ENCODE measurements around the gene SCYGR3. TPM values are rescaled to one million over a fixed set of nuclear protein-coding genes. Genes with fewer than 3 reads are reported as not detected.

Gene SCYGR3, protein sequence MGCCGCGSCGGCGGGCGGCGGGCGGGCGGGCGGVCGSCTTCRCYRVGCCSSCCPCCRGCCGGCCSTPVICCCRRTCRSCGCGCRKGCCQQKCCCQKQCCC
- total RNA-seq = not detected
- not detected for polyA plus RNA-seq

DNA sequence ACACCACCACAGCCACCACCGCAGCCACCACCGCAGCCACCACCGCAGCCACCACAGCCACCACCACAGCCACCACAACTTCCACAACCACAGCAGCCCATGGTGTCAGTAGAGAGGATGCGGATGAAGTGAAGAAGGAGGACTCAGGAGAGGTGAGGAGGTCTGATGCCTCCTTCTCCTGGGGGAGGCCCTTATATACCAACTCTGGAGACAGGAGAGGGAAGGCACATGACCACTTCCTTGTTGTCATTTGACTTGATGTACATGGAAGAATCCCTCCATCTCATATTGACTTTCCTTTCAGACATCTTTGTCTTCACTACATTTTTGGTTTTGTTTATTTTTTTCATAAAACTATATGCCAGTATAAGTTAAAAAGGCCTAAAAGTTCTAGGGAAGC is at the start of gene SCYGR3:
TSS of gene SCYGR3 (minus strand) at position 101 of the 400 bp plus-strand sequence. CDS start at position 101, 0 bp downstream.
- TF ChIP-seq, protein P1, sequence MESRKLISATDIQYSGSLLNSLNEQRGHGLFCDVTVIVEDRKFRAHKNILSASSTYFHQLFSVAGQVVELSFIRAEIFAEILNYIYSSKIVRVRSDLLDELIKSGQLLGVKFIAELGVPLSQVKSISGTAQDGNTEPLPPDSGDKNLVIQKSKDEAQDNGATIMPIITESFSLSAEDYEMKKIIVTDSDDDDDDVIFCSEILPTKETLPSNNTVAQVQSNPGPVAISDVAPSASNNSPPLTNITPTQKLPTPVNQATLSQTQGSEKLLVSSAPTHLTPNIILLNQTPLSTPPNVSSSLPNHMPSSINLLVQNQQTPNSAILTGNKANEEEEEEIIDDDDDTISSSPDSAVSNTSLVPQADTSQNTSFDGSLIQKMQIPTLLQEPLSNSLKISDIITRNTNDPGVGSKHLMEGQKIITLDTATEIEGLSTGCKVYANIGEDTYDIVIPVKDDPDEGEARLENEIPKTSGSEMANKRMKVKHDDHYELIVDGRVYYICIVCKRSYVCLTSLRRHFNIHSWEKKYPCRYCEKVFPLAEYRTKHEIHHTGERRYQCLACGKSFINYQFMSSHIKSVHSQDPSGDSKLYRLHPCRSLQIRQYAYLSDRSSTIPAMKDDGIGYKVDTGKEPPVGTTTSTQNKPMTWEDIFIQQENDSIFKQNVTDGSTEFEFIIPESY (IDR thresholded peaks at IDR 0.05) = no peak
- TF ChIP-seq, protein P2, sequence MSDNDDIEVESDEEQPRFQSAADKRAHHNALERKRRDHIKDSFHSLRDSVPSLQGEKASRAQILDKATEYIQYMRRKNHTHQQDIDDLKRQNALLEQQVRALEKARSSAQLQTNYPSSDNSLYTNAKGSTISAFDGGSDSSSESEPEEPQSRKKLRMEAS (IDR thresholded peaks at IDR 0.05) = no peak
- TF ChIP-seq HNF4A (conservative IDR thresholded peaks at IDR 0.05) = no peak
- TF ChIP-seq, protein P3, sequence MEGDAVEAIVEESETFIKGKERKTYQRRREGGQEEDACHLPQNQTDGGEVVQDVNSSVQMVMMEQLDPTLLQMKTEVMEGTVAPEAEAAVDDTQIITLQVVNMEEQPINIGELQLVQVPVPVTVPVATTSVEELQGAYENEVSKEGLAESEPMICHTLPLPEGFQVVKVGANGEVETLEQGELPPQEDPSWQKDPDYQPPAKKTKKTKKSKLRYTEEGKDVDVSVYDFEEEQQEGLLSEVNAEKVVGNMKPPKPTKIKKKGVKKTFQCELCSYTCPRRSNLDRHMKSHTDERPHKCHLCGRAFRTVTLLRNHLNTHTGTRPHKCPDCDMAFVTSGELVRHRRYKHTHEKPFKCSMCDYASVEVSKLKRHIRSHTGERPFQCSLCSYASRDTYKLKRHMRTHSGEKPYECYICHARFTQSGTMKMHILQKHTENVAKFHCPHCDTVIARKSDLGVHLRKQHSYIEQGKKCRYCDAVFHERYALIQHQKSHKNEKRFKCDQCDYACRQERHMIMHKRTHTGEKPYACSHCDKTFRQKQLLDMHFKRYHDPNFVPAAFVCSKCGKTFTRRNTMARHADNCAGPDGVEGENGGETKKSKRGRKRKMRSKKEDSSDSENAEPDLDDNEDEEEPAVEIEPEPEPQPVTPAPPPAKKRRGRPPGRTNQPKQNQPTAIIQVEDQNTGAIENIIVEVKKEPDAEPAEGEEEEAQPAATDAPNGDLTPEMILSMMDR (IDR thresholded peaks at IDR 0.05; ENCODE audit: low read depth, low read length, missing input control) = no peak
- no peak for TF ChIP-seq TAF1 (conservative IDR thresholded peaks at IDR 0.05)
- no peak for TF ChIP-seq SP1 (IDR thresholded peaks at IDR 0.05)
- TF ChIP-seq FOXA1 (IDR thresholded peaks at IDR 0.05) = no peak
- TF ChIP-seq YY1 (IDR thresholded peaks at IDR 0.05) = no peak
- TF ChIP-seq, protein P4, sequence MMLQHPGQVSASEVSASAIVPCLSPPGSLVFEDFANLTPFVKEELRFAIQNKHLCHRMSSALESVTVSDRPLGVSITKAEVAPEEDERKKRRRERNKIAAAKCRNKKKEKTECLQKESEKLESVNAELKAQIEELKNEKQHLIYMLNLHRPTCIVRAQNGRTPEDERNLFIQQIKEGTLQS (IDR thresholded peaks at IDR 0.05) = no peak
- no peak for TF ChIP-seq EGR1 (IDR thresholded peaks at IDR 0.05; ENCODE audit: low read depth in 2 of 2)
- TF ChIP-seq RXRA (IDR thresholded peaks at IDR 0.05) = no peak
- TF ChIP-seq RAD21 (IDR thresholded peaks at IDR 0.05) = no peak
- no peak for TF ChIP-seq NR2F2 (IDR thresholded peaks at IDR 0.05)
- TF ChIP-seq GABPA (IDR thresholded peaks at IDR 0.05 in 1 of 2, conservative IDR thresholded peaks at IDR 0.05 in 1 of 2) = no peak
- WGBS = 96% methylated on average over 4 of the region's 4 CpGs
- H3K9me3 ChIP-seq (ENCODE audit: control insufficient read depth in 4 of 4, low read length in 3 of 4) = no peaks in the 10 kb centered on the region
- H3K27me3 ChIP-seq (ENCODE audit: control insufficient read depth in 4 of 4, insufficient read depth in 4 of 4, low read length in 3 of 4) = no peaks in the 10 kb centered on the region
- DNase-seq (ENCODE audit: low spot score) = no peak
- H3K27ac ChIP-seq (ENCODE audit: low read depth in 1 of 2, low read length in 2 of 2) = no peak within 1 kb of the TSS
- no peak within 1 kb of the TSS for H3K9ac ChIP-seq (ENCODE audit: low read depth in 1 of 2, low read length in 2 of 2)
- no peak within 1 kb of the TSS for H3K4me3 ChIP-seq (ENCODE audit: low read depth in 1 of 3, low read length in 3 of 3)
- no peaks in the 10 kb centered on the region for H3K36me3 ChIP-seq (ENCODE audit: control insufficient read depth in 4 of 4, insufficient read depth in 3 of 4, low read depth in 1 of 4, low read length in 3 of 4)
- H3K4me1 ChIP-seq (ENCODE audit: control insufficient read depth in 4 of 4, insufficient read depth in 4 of 4, low read length in 3 of 4) = peaks cover 0 to 2% (median 0%) of the 10 kb centered on the region in 4 donors

DNA sequence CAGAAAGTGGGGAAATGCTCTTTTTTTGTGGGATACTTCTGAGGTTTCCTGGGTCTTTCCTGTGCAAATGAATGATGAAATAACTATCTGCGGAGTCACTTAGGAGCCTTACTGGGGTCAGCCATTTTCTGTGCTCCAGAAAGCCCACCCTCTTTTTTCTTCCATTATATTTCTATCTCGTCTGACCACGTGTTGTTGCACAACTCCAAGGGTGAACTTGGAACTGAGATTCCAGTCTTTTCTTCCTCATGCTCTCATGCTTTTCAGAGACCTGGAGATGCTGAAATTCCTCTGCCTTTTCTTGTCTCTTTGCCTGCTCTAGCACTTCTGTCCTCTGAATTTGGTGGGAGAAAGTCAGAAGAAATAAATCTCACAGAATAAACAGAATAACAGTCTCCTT is 47.2 kb upstream of the SCYGR3 start:
- no peaks in the 10 kb centered on the region for H3K36me3 ChIP-seq (ENCODE audit: control insufficient read depth in 4 of 4, insufficient read depth in 3 of 4, low read depth in 1 of 4, low read length in 3 of 4)
- TF ChIP-seq, protein P2 (IDR thresholded peaks at IDR 0.05) = no peak
- TF ChIP-seq RXRA (IDR thresholded peaks at IDR 0.05) = no peak
- TF ChIP-seq EGR1 (IDR thresholded peaks at IDR 0.05; ENCODE audit: low read depth in 2 of 2) = no peak
- TF ChIP-seq HNF4G (IDR thresholded peaks at IDR 0.05) = no peak
- TF ChIP-seq NR2F2 (IDR thresholded peaks at IDR 0.05) = no peak
- TF ChIP-seq GABPA (IDR thresholded peaks at IDR 0.05 in 1 of 2, conservative IDR thresholded peaks at IDR 0.05 in 1 of 2) = no peak
- no peak for TF ChIP-seq YY1 (IDR thresholded peaks at IDR 0.05)
- no peak for TF ChIP-seq RAD21 (IDR thresholded peaks at IDR 0.05)
- TF ChIP-seq, protein P5, sequence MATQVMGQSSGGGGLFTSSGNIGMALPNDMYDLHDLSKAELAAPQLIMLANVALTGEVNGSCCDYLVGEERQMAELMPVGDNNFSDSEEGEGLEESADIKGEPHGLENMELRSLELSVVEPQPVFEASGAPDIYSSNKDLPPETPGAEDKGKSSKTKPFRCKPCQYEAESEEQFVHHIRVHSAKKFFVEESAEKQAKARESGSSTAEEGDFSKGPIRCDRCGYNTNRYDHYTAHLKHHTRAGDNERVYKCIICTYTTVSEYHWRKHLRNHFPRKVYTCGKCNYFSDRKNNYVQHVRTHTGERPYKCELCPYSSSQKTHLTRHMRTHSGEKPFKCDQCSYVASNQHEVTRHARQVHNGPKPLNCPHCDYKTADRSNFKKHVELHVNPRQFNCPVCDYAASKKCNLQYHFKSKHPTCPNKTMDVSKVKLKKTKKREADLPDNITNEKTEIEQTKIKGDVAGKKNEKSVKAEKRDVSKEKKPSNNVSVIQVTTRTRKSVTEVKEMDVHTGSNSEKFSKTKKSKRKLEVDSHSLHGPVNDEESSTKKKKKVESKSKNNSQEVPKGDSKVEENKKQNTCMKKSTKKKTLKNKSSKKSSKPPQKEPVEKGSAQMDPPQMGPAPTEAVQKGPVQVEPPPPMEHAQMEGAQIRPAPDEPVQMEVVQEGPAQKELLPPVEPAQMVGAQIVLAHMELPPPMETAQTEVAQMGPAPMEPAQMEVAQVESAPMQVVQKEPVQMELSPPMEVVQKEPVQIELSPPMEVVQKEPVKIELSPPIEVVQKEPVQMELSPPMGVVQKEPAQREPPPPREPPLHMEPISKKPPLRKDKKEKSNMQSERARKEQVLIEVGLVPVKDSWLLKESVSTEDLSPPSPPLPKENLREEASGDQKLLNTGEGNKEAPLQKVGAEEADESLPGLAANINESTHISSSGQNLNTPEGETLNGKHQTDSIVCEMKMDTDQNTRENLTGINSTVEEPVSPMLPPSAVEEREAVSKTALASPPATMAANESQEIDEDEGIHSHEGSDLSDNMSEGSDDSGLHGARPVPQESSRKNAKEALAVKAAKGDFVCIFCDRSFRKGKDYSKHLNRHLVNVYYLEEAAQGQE (IDR thresholded peaks at IDR 0.05) = no peak
- TF ChIP-seq JUND (IDR thresholded peaks at IDR 0.05) = no peak
- TF ChIP-seq SP1 (IDR thresholded peaks at IDR 0.05) = no peak
- TF ChIP-seq FOXA2 (IDR thresholded peaks at IDR 0.05) = no peak
- no peaks in the 10 kb centered on the region for H3K9me3 ChIP-seq (ENCODE audit: control insufficient read depth in 4 of 4, low read length in 3 of 4)
- no peaks in the 10 kb centered on the region for H3K4me1 ChIP-seq (ENCODE audit: control insufficient read depth in 4 of 4, insufficient read depth in 4 of 4, low read length in 3 of 4)
- no peaks in the 10 kb centered on the region for H3K27me3 ChIP-seq (ENCODE audit: control insufficient read depth in 4 of 4, insufficient read depth in 4 of 4, low read length in 3 of 4)
- no peak overlapping the region for H3K4me3 ChIP-seq (ENCODE audit: low read depth in 1 of 3, low read length in 3 of 3)
- H3K27ac ChIP-seq (ENCODE audit: low read depth in 1 of 2, low read length in 2 of 2) = no peak overlapping the region
- no peak overlapping the region for H3K9ac ChIP-seq (ENCODE audit: low read depth in 1 of 2, low read length in 2 of 2)
- no peak for DNase-seq (ENCODE audit: low spot score)
- WGBS = 42% methylated on average over 3 of the region's 3 CpGs
